ENCODE results near the gene VDAC1.

VDAC1 gene

GRCh38 chr5:133934311-133934710, 70.5 kb downstream of the VDAC1 start:
- H3K27ac ChIP-seq: no peak overlapping the region
- no peak for TF ChIP-seq CTCF (IDR thresholded peaks at IDR 0.05; ENCODE audit: low read depth, low read length)

DNA sequence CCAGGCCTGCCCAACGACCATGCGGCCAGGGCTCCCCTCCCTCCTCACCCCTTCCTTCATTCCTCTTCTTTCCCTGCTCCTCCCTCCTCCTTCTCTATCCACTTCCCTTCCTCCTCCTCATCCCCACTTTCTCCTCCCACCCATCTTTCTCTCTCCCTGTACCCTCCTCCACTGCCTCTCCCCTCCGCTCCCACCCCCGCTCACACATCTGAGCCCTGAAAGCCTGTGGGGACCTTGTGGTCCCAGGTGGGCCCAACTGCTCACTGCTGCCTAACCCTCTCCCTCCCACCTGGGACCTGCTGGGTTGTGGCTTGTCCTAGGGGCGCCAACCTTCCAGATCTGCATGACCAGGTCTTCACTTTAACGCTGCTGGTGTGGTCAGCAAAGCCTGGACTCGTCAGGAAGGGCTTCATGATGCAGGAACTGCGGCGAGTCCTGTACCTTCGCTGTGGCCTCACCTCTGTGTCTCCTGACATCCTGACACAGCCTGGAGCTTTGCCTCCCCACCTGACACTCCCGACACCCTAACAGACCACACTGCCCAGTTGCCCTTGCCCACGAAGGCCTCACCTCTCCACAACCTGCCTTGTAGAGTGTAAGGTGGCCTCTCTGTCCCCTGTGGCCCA, 71.0 kb downstream of the VDAC1 start:
- TF ChIP-seq CTCF (IDR thresholded peaks at IDR 0.05; ENCODE audit: low read depth, low read length): no peak
- no peak overlapping the region for H3K27ac ChIP-seq
- H3K36me3 ChIP-seq: no peaks in the 10 kb centered on the region

More at GRCh38 chr5:133934311-133934710, 70.5 kb downstream of the VDAC1 start:
- no peaks in the 10 kb centered on the region for H3K9me3 ChIP-seq (ENCODE audit: severe bottlenecking)
- DNase-seq: no peak
- no peaks in the 10 kb centered on the region for H3K36me3 ChIP-seq
- H3K4me3 ChIP-seq (ENCODE audit: low read depth, low read length): no peak overlapping the region
- no peaks in the 10 kb centered on the region for H3K27me3 ChIP-seq (ENCODE audit: insufficient read depth, low read depth, severe bottlenecking)

DNA sequence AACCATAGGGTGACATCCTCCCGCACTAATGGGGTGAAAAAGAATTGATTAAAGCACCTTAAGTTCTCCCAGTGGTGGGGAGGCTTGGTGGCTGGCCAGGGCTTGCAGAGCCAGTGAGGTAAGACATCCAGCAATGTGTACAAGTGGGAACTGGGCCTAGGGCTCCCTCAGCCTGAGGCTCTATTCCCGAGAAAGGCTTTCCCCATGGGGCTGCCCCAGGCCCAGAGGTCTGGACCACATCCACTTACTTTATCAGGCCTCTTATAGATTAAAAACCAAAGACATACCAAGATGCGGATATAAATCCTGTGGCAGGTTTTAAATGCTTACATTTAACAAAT, 71.6 kb downstream of the VDAC1 start:
- H3K4me3 ChIP-seq (ENCODE audit: low read depth, low read length): no peak overlapping the region
- no peak for TF ChIP-seq CTCF (IDR thresholded peaks at IDR 0.05; ENCODE audit: low read depth, low read length)
- H3K27ac ChIP-seq: no peak overlapping the region

More for the DNA sequence above, 71.0 kb downstream of the VDAC1 start:
- no peak for DNase-seq
- Histone ChIP-seq H3K4me3 (ENCODE audit: low read depth, low read length) (no peak overlapping the region), H3K27me3 (ENCODE audit: insufficient read depth, low read depth, severe bottlenecking) (no peaks in the 10 kb centered on the region), H3K9me3 (ENCODE audit: severe bottlenecking) (no peaks in the 10 kb centered on the region)

GRCh38 chr5:133932441-133933168, 72.2 kb downstream of the VDAC1 start:
- no peak for DNase-seq
- H3K27ac ChIP-seq: no peak overlapping the region
- H3K36me3 ChIP-seq: no peaks in the 10 kb centered on the region
- H3K4me3 ChIP-seq (ENCODE audit: low read depth, low read length): no peak overlapping the region
- no peak for TF ChIP-seq CTCF (IDR thresholded peaks at IDR 0.05; ENCODE audit: low read depth, low read length)
- no peaks in the 10 kb centered on the region for H3K9me3 ChIP-seq (ENCODE audit: severe bottlenecking)
- H3K27me3 ChIP-seq (ENCODE audit: insufficient read depth, low read depth, severe bottlenecking): no peaks in the 10 kb centered on the region

More for the DNA sequence above, 71.6 kb downstream of the VDAC1 start:
- no peak for DNase-seq
- Histone ChIP-seq H3K36me3 (no peaks in the 10 kb centered on the region), H3K27me3 (ENCODE audit: insufficient read depth, low read depth, severe bottlenecking) (no peaks in the 10 kb centered on the region), H3K9me3 (ENCODE audit: severe bottlenecking) (no peaks in the 10 kb centered on the region)

DNA sequence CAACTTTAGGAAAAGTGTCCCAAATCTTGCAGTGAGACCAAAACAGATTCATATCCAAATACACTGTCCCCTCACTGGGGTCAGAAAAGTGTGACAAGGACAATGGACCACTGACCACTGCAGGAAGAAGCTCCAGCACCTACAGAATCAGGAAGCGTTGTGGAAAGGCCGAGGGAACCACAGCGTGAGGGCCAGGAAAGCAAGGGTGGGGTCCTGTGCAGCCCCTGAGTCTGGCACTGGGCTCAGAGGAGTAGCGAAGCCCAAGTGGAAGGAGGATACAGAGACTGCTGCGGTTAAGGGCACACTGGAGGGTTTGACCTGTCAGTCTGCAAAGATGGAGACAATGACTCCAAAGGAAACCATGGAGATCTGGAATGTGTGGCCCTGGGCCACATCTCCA, 73.2 kb downstream of the VDAC1 start:
- H3K4me3 ChIP-seq (ENCODE audit: low read depth, low read length): no peak overlapping the region
- H3K27ac ChIP-seq: no peak overlapping the region
- H3K36me3 ChIP-seq: no peaks in the 10 kb centered on the region
- no peaks in the 10 kb centered on the region for H3K9me3 ChIP-seq (ENCODE audit: severe bottlenecking)
- no peak for TF ChIP-seq CTCF (IDR thresholded peaks at IDR 0.05; ENCODE audit: low read depth, low read length)
- H3K27me3 ChIP-seq (ENCODE audit: insufficient read depth, low read depth, severe bottlenecking): no peaks in the 10 kb centered on the region
- no peak for DNase-seq

DNA sequence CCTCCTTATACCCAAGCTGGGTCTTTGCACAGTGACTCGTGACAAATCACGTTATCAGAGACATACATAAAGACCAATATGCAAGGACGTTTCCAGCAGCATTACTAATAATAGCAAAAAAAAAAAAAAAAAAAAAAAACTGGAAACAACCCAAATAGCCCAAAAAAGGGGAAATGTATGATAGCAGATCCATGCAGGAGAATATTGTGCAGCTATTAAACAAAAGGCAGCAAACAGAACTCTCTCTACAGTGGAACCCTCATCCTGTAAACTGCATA, 74.0 kb downstream of the VDAC1 start:
- Histone ChIP-seq H3K27me3 (ENCODE audit: insufficient read depth, low read depth, severe bottlenecking) (no peaks in the 10 kb centered on the region), H3K36me3 (no peaks in the 10 kb centered on the region), H3K4me3 (ENCODE audit: low read depth, low read length) (no peak overlapping the region), H3K9me3 (ENCODE audit: severe bottlenecking) (no peaks in the 10 kb centered on the region), H3K27ac (no peak overlapping the region)
- no peak for DNase-seq
- TF ChIP-seq CTCF (IDR thresholded peaks at IDR 0.05; ENCODE audit: low read depth, low read length): no peak

Measured in WERI-Rb-1 (cell line).